Upper lobe of left lung (tissue), 4 donors: ENCODE data around the gene STXBP6.

Experiments
- EP300 ChIP-seq, 4 donors: sonication (generic); formaldehyde crosslinking; IDR thresholded peaks; one replicate each; pipeline ENCODE4 v1.5.1; 2017; ENCODE audit warnings: antibody characterized with exemption in 4 of 4, control low read depth in 2 of 4
- POLR2A ChIP-seq, 4 donors: fragments of 450-650 bp; IDR thresholded peaks; one replicate each; pipeline ENCODE4 v1.5.1; 2016 to 2017; ENCODE audit warnings: antibody characterized with exemption in 4 of 4, mild to moderate bottlenecking in 2 of 4
- POLR2AphosphoS5 ChIP-seq, 2 donors: sonication (generic); formaldehyde crosslinking; IDR thresholded peaks; one replicate each; pipeline ENCODE4 v1.5.1; 2017; ENCODE audit warnings: antibody characterized with exemption in 2 of 2
- TF ChIP-seq, protein P1 (sequence below), 6 experiments: fragments of 450-650 bp in 4 of 6; fragments of 200-600 bp in 2 of 6; sonication (generic) in 2 of 6; IDR thresholded peaks; one replicate each; pipeline ENCODE4 v1.5.1; 2016 to 2019; ENCODE audit warnings: antibody characterized with exemption in 6 of 6

DNA sequence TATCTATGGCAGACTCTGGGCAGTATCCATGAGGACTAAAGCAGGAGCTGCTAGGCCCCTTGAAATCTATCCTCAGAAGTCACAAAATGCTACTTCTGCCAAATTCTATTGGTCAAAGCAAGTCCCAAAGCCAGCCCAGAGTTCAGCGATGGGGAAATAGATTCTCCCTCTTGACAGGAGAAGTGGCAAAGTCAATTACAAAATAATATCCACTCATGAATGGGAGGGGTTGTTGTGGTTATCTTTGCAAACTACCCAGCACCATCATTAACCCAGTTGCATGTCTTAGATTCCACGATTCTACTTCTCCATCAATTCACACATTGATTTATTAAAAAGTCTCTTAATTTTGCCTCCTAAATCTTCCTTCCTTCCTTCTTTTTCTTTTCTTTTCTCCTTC, 30.7 kb upstream of the STXBP6 start:
- TF ChIP-seq, protein P1, sequence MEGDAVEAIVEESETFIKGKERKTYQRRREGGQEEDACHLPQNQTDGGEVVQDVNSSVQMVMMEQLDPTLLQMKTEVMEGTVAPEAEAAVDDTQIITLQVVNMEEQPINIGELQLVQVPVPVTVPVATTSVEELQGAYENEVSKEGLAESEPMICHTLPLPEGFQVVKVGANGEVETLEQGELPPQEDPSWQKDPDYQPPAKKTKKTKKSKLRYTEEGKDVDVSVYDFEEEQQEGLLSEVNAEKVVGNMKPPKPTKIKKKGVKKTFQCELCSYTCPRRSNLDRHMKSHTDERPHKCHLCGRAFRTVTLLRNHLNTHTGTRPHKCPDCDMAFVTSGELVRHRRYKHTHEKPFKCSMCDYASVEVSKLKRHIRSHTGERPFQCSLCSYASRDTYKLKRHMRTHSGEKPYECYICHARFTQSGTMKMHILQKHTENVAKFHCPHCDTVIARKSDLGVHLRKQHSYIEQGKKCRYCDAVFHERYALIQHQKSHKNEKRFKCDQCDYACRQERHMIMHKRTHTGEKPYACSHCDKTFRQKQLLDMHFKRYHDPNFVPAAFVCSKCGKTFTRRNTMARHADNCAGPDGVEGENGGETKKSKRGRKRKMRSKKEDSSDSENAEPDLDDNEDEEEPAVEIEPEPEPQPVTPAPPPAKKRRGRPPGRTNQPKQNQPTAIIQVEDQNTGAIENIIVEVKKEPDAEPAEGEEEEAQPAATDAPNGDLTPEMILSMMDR (IDR thresholded peaks at IDR 0.05), result no peak
- TF ChIP-seq POLR2A (IDR thresholded peaks at IDR 0.05) (no peak), POLR2AphosphoS5 (IDR thresholded peaks at IDR 0.05) (no peak), EP300 (IDR thresholded peaks at IDR 0.05) (no peak)
